Lung (tissue), 12 donors: ENCODE measurements around the gene AFAP1L1. TPM values are rescaled to one million over a fixed set of nuclear protein-coding genes. Genes with fewer than 3 reads are reported as not detected.
A peak's percentile ranks its signal among the peaks of the same experiment; 100 is the strongest.

Source experiments
- ATAC-seq: fragments of 200-7000 bp; cut with Tn5 transposase; one replicate; pipeline ENCODE4 v1.9.1; 2020; ENCODE audit warnings: moderate number of reproducible peaks; ENCODE audit not compliant: insufficient read depth, low FRiP score
- DNase-seq, 3 donors: peaks; one replicate each; pipeline ENCODE4 v3.0.0-alpha.2; 2013 to 2017
- H3K27ac ChIP-seq, 2 donors: one replicate each; pipeline ENCODE4 v1.5.1; 2013; ENCODE audit warnings: mild to moderate bottlenecking in 2 of 2, moderate library complexity in 2 of 2, control low read depth in 1 of 2, inconsistent platforms in 1 of 2, low read depth in 1 of 2, low read length in 1 of 2
- H3K27me3 ChIP-seq, 3 donors: one replicate each; pipeline ENCODE4 v1.5.1; 2013; ENCODE audit warnings: low read length in 2 of 3; ENCODE audit not compliant: control insufficient read depth in 3 of 3, insufficient read depth in 3 of 3
- H3K36me3 ChIP-seq, 4 donors: one replicate each; pipeline ENCODE4 v1.5.1; 2013; ENCODE audit warnings: low read length in 4 of 4, mild to moderate bottlenecking in 1 of 4, moderate library complexity in 1 of 4; ENCODE audit not compliant: control insufficient read depth in 4 of 4, insufficient read depth in 4 of 4
- H3K4me1 ChIP-seq, 5 donors: one replicate each; pipeline ENCODE4 v1.5.1; 2013; ENCODE audit warnings: low read length in 5 of 5, mild to moderate bottlenecking in 2 of 5, moderate library complexity in 1 of 5; ENCODE audit not compliant: control insufficient read depth in 5 of 5, insufficient read depth in 5 of 5
- H3K4me3 ChIP-seq: one replicate; pipeline ENCODE4 v1.5.1; 2013; ENCODE audit warnings: mild to moderate bottlenecking, control low read depth, moderate library complexity
- H3K9ac ChIP-seq, 2 donors: one replicate each; pipeline ENCODE4 v1.5.1; 2013; ENCODE audit warnings: low read length in 2 of 2, control low read depth in 1 of 2; ENCODE audit not compliant: insufficient read depth in 1 of 2
- H3K9me3 ChIP-seq, 4 donors: one replicate each; pipeline ENCODE4 v1.5.1; 2013; ENCODE audit warnings: low read length in 3 of 4, mild to moderate bottlenecking in 1 of 4, moderate library complexity in 1 of 4; ENCODE audit not compliant: control insufficient read depth in 4 of 4, insufficient read depth in 3 of 4
- CTCF ChIP-seq: IDR thresholded peaks from 2 replicates; pipeline ENCODE4 v1.5.1; 2012; ENCODE audit warnings: mild to moderate bottlenecking; ENCODE audit errors: control extremely low read depth, extremely low read depth
- WGBS, 2 donors: extraction: QIAGEN DNeasy Blood & Tissue Kit; methylation state at CpG; one replicate each; pipeline ENCODE4 v1.1.7; 2013; 5-methylcytosine and 5-hydroxymethylcytosine counted together
- polyA plus RNA-seq, 2 donors: library from polyadenylated mRNA; stranded (reverse); fragments of 200-250 nt; gene quantifications; one replicate each; pipeline ENCODE4 v1.2.1, GENCODE V29; 2013
- total RNA-seq, 2 donors: library from RNA; depleted of rRNA in 1 of 2; stranded (reverse); fragments of >200 nt in 1 of 2; gene quantifications; one replicate each; pipeline ENCODE4 v1.2.1, GENCODE V29; 2014 to 2021
- donor health status: control.
- donor health status: control.
- donor health status: Bipolar disorder and iron deficiency.
- donor health status: healthy.
- donor health status: DM: yes; HTN: yes; CAD: no.

Gene AFAP1L1
- total and polyA plus RNA-seq, 4 donors: 9.8 to 40.6 (median 18.1) TPM

GRCh38 chr5:149261246-149261645 is 10.4 kb upstream of the AFAP1L1 start:
- Histone ChIP-seq H3K4me1 (no peaks in the 10 kb centered on the region), H3K9ac (no peak overlapping the region), H3K4me3 (no peak overlapping the region), H3K27ac (no peak overlapping the region), H3K9me3 (peaks cover 0 to 2% (median 0%) of the 10 kb centered on the region in 4 donors), H3K36me3 (peaks cover 0 to 3% (median 0%) of the 10 kb centered on the region in 4 donors), H3K27me3 (peaks cover 0 to 8% (median 0%) of the 10 kb centered on the region in 3 donors)
- no peak for TF ChIP-seq CTCF
- WGBS, 2 donors: 53 to 65% methylated on average over 7 of the region's 7 CpGs
- ATAC-seq (no peak), DNase-seq (no peak)

- Histone ChIP-seq H3K27me3 (peaks cover 0 to 8% (median 0%) of the 10 kb centered on the region in 3 donors), H3K4me3 (no peak overlapping the region), H3K9ac (no peak overlapping the region), H3K27ac (no peak overlapping the region), H3K9me3 (peaks cover 0 to 2% (median 0%) of the 10 kb centered on the region in 4 donors), H3K36me3 (peaks cover 0 to 3% (median 0%) of the 10 kb centered on the region in 4 donors), H3K4me1 (no peaks in the 10 kb centered on the region)
- no peak for TF ChIP-seq CTCF
- ATAC-seq (no peak), DNase-seq (no peak)
- 73 to 82% methylated on average over 4 of the region's 4 CpGs for WGBS, 2 donors
Measured at GRCh38 chr5:149262315-149262714, 9.3 kb upstream of the AFAP1L1 start.

- WGBS, 2 donors: 40 to 47% methylated on average over 12 of the region's 12 CpGs
- Histone ChIP-seq H3K4me1 (no peaks in the 10 kb centered on the region), H3K36me3 (no peaks in the 10 kb centered on the region), H3K9me3 (peaks cover 0 to 6% (median under 1%) of the 10 kb centered on the region in 4 donors), H3K4me3 (no peak overlapping the region), H3K27ac (no peak overlapping the region), H3K27me3 (peaks cover 0 to 8% (median 0%) of the 10 kb centered on the region in 3 donors), H3K9ac (no peak overlapping the region)
- TF ChIP-seq CTCF: no peak
- ATAC-seq (no peak), DNase-seq (peak in 1 of 3 donors; percentile 17)
Measured at GRCh38 chr5:149264439-149265067, 7.1 kb upstream of the AFAP1L1 start.
